ENCODE data around the gene CRIM1. TPM values are rescaled to one million over a fixed set of nuclear protein-coding genes. Genes with fewer than 3 reads are reported as not detected.

The CRIM1 gene
- total RNA-seq, 1 experiment from 2014 or later, result 27.6 TPM

DNA sequence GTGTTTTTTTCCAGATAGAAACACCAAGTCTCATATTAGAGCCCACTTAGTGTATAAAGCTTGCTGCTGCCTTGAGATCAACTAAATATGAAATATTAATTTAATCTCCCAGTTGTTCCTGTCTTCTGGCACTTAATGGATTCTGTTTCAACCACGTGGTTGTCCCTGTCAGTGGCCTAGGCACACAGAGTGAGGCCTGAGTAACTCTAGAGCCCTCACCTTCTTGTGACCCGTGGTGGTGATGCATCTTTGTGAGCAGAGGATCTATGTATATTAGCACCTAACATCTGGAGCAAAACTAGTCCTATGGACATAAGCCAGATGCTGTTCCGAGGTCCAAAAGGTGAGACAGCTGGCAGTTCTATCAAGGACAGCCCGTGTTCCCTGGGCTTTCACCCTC is 167.6 kb downstream of the CRIM1 start:
- Histone ChIP-seq H2BK120ac (ENCODE audit: low read depth, low read length, poor library complexity, severe bottlenecking) (no peak overlapping the region), H4K91ac (ENCODE audit: insufficient read length, low read depth, low read length) (no peak overlapping the region), H3K23ac (ENCODE audit: insufficient read length, low read depth, low read length) (no peak overlapping the region), H3K23me2 (ENCODE audit: insufficient read length, low read depth, low read length, poor library complexity, severe bottlenecking) (no peaks in the 10 kb centered on the region), H2BK5ac (ENCODE audit: insufficient read length, low read length) (no peak overlapping the region), H3T11ph (ENCODE audit: low read length) (no peak overlapping the region), H3K9me3 (ENCODE audit: control insufficient read depth, low read depth, low read length) (no peaks in the 10 kb centered on the region), H3K56ac (ENCODE audit: insufficient read length, low read depth, low read length) (no peak overlapping the region), H3K9ac (ENCODE audit: extremely low read depth, insufficient read length, low read length) (no peak overlapping the region), H2BK15ac (ENCODE audit: low read depth, low read length) (no peak overlapping the region), H3K79me1 (ENCODE audit: insufficient read depth, low read depth, low read length, poor library complexity, severe bottlenecking) (no peaks in the 10 kb centered on the region), H2BK20ac (ENCODE audit: low read depth, low read length, poor library complexity, severe bottlenecking) (no peak overlapping the region), H3K79me2 (ENCODE audit: insufficient read depth, low read length) (no peaks in the 10 kb centered on the region), H3K4me1 (ENCODE audit: insufficient read depth, low read length) (no peaks in the 10 kb centered on the region), H4K20me1 (ENCODE audit: control insufficient read depth, insufficient read depth, insufficient read length) (no peaks in the 10 kb centered on the region), H2AK5ac (ENCODE audit: insufficient read length, low read length) (no peak overlapping the region), H4K5ac (ENCODE audit: insufficient read length, low read depth, low read length) (no peak overlapping the region), H2BK12ac (ENCODE audit: insufficient read length, low read depth, low read length) (no peak overlapping the region), H3K18ac (ENCODE audit: insufficient read length, low read depth, low read length) (no peak overlapping the region), H3K27me3 (ENCODE audit: insufficient read depth, low read length) (no peaks in the 10 kb centered on the region), H3K27ac (ENCODE audit: insufficient read length, low read depth, low read length) (no peak overlapping the region), H3K14ac (ENCODE audit: insufficient read depth, low read length) (no peak overlapping the region), H4K8ac (replicated peaks; ENCODE audit: insufficient read length, low read depth, low read length) (no peak overlapping the region), H3K4me2 (ENCODE audit: insufficient read depth, insufficient read length, low read length) (no peak overlapping the region), H3K4ac (ENCODE audit: low read depth, low read length) (no peak overlapping the region), H2AFZ (ENCODE audit: low read length) (no peak overlapping the region)
- peaks cover 8 to 55% (median 47%) of the 10 kb centered on the region in 3 experiments; a peak in 6 of 7 replicates for H3K36me3 Mint-ChIP-seq (ENCODE audit: insufficient read depth in 1 of 3, low read depth in 3 of 3)
- no CpG with 5 or more reads among the region's 4 CpGs for WGBS (ENCODE audit: extremely low coverage, insufficient read length, low lambda C conversion rate)
- no peaks in the 10 kb centered on the region for H3K27me3 Mint-ChIP-seq (ENCODE audit: low read depth)
- no peak overlapping the region for H3K27ac Mint-ChIP-seq
- no peaks in the 10 kb centered on the region for H3K9me3 Mint-ChIP-seq
- no peak overlapping the region for H3K4me3 Mint-ChIP-seq
- H3K4me1 Mint-ChIP-seq, result no peaks in the 10 kb centered on the region
- no peak for DNase-seq
- TF ChIP-seq, protein P1, sequence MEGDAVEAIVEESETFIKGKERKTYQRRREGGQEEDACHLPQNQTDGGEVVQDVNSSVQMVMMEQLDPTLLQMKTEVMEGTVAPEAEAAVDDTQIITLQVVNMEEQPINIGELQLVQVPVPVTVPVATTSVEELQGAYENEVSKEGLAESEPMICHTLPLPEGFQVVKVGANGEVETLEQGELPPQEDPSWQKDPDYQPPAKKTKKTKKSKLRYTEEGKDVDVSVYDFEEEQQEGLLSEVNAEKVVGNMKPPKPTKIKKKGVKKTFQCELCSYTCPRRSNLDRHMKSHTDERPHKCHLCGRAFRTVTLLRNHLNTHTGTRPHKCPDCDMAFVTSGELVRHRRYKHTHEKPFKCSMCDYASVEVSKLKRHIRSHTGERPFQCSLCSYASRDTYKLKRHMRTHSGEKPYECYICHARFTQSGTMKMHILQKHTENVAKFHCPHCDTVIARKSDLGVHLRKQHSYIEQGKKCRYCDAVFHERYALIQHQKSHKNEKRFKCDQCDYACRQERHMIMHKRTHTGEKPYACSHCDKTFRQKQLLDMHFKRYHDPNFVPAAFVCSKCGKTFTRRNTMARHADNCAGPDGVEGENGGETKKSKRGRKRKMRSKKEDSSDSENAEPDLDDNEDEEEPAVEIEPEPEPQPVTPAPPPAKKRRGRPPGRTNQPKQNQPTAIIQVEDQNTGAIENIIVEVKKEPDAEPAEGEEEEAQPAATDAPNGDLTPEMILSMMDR (conservative IDR thresholded peaks at IDR 0.05), result no peak
